Activated naive CD4-positive, alpha-beta T cell treated with Interleukin-2 at 50 U/mL for 16 hours (primary cell): Measurements from ENCODE around the gene FDPS.
"Not testable (repeated sequence)": the region's sequence is repeated elsewhere in the genome, so short reads cannot be mapped to it uniquely, and the experiment has no call there.

Experiments
- DNase-seq: peaks from one replicate; pipeline ENCODE4 v3.0.0-alpha.2; 2020

The FDPS gene

GRCh38 chr1:155286544-155286943 is 22.1 kb upstream of the FDPS start:
- DNase-seq, result no peak

GRCh38 chr1:155287987-155288543 is 20.6 kb upstream of the FDPS start:
- no peak for DNase-seq

- not testable (repeated sequence) for DNase-seq
Observed at GRCh38 chr1:155291006-155291405, 17.7 kb upstream of the FDPS start.

- no peak for DNase-seq
Observed at GRCh38 chr1:155293086-155293749, 15.4 kb upstream of the FDPS start.

GRCh38 chr1:155294520-155295182 is 14.0 kb upstream of the FDPS start:
- DNase-seq, result no peak

GRCh38 chr1:155295183-155295941 is 13.3 kb upstream of the FDPS start:
- no peak for DNase-seq

GRCh38 chr1:155295942-155296267 is 12.8 kb upstream of the FDPS start:
- DNase-seq, result no peak

DNA sequence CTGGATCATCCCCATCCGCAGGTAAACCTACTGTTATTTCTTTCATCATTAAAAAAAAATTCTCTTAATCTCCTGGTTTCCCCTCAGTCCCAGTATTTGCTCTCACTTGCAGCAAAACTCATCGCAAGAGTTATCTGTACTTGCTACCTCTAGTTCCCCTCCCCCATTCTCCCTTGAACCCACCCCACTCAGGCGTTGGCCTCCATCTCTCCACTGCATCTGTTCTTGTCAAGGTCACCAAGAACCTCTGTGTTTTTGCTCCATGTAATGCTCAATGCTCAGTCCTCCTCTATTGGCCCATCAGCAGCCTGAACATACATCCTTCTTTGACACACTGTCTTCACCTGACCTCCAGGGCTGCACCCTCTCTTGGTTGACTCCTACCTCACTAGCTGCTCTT is 12.0 kb upstream of the FDPS start:
- no peak for DNase-seq

DNA sequence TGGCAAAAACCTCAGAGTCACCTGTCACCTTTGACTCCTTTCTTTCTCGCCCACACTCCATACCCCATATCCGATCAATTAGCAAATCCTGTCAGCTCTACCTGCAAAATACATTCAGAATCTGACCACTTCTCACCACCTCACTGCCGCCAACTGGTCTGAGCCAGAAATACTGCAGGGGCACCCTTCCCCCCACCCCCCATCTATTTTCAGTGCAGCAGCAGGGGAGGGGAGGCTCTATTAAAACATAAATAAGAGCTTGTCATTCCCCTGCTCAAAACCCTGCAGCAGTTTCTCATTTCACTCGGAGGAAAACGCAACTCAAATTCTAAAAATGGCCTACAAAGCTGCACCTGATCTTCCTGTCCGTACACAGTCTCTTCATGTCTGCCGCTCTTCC is 11.3 kb upstream of the FDPS start:
- DNase-seq, result no peak

GRCh38 chr1:155300024-155300423 is 8.6 kb upstream of the FDPS start:
- no peak for DNase-seq

DNA sequence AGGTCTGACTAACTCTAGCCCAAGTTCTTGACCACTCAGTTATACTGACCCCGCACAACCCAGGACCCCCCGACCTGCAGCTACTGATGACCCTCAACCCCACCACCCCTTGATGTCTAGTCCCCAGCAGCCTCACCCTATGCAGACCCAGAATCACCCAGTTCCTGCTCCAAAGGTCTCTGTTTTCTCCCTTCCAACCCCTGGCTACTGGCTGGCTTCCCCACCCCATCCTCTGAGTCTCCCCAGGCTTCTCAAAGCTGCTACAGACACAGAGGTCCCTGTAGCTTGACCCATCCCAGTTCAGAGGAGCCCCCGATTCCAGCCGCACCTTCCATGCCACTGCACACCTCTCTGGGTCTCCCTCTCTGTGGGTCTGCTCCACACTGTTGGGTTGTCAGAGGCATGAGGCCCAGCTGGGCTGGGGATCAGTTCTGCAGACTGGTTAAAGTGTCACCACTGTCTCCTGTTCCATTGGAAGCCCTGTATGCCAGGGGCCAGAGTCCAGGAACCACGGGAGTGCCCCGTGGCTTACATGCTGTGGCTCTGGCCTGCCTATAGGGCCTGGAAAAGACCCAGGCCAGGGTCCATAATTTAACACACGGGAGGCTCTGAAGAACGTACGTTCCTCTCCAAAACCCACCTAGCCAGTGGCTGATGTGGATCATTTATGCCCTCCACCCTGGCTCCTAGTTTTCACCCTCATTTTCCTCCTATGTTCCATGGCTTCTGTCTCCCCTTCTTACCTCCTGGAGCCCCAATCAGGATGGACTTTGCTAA is 7.9 kb upstream of the FDPS start:
- DNase-seq, result no peak

GRCh38 chr1:155301342-155301841 is 7.3 kb upstream of the FDPS start, which contains the start of gene PKLR:
Gene PKLR (minus strand): TSS chr1:155301438. CDS start chr1:155301395, 43 bp downstream.
- no peak for DNase-seq

DNA sequence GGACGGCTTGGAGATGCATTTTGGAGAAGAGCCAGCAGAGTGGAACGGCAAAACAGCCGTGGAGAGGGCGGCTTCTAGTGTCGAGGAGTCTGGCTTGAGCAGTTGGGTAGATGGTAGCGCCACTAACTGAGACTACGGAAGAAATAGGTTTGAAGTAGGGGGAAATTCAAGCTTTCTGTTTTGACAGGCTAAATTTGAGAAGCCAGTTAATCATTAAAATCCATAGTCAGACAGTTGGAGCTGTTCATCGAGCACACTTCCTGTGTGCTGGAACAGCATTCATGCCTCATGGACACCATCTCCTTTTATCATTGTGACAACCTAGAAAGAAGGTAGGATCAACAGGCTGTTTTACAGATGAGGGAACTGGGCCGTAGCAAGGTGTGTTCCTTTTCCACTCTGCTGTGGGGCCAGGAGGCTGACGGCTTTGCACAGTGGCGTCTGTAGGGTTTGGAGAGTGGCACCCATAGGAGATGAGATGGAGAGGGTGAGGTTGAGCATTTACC is 4.1 kb upstream of the FDPS start:
- no peak for DNase-seq

GRCh38 chr1:155305881-155306391 is 2.7 kb upstream of the FDPS start:
- DNase-seq, result no peak

DNA sequence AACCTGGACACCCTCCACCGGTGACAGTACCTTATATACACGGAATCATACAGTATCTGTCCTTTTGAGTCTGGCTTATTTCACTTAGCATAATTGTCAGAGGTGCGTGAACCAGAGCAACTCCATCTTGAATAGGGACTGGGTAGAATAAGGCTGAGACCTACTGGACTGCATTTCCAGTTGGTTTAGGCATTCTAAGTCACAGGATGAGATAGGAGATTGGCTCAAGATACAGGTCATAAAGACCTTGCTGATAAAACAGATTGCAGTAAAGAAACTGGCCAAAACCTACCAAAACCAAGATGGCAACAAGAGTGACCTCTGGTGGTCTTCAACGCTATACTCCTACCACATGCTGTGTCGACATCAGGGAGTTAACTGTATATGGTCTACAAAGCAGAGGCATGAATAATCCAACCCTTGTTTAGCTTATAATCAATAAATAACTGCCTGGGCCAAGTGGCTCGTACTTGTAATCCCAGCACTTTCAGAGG is 1.4 kb upstream of the FDPS start:
- no peak for DNase-seq

GRCh38 chr1:155309423-155310021 is 856 bp downstream of the FDPS start:
- DNase-seq, result no peak

DNA sequence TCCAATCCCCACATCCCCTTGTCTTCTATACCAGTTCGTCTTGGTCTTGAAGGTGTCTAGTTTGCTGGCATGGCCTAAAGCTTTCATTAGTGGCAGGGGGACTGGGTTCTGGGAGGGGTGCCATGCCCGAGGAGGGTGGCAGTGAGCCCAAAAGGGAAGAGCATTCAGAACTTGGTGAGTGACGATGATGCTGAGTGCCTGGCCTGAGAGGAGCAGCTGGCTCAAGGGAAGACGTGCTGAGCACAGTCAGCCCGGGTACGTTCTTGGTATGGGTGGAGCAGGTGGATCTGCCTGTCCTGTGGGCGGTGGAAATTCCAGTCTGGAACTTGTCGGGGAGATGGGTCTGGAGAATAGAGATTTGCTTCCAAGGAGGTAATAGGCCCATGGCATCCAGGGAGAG is 4.6 kb downstream of the FDPS start:
- DNase-seq, result no peak

- no peak for DNase-seq
Observed at GRCh38 chr1:155316922-155317321, 8.3 kb downstream of the FDPS start.

DNA sequence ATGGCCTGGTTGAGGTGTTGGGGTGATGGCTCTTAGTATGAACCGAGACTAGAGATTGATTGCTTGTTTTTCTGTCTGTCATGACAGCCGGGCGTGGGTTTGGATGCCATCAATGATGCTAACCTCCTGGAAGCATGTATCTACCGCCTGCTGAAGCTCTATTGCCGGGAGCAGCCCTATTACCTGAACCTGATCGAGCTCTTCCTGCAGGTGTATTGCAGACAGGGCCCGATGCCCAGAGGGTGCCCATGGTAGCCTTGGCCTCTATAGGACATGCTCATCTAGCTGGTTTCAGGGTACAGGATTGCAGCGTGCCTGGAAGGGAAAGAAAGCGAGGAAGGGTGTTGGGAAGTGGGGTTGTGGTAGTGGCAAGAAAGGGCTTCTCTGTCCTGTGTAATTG is 9.4 kb downstream of the FDPS start:
- no peak for DNase-seq

GRCh38 chr1:155319536-155319935 is 10.9 kb downstream of the FDPS start:
- no peak for DNase-seq

DNA sequence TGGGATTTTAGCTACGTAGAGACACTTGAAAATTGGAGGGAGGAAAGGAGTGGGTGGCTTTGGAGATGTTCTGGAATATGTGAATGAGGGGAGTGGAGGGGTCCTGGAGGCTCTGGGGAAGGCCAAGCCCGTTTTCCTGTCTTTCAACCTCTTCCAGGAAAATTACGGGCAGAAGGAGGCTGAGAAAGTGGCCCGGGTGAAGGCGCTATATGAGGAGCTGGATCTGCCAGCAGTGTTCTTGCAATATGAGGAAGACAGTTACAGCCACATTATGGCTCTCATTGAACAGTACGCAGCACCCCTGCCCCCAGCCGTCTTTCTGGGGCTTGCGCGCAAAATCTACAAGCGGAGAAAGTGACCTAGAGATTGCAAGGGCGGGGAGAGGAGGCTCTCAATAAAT is 11.6 kb downstream of the FDPS start:
- DNase-seq, result no peak
